Esophagus muscularis mucosa (tissue), 3 donors: Measurements from ENCODE around the gene LCN9.

ENCODE experiments used
- POLR2A ChIP-seq: fragments of 450-650 bp; IDR thresholded peaks from one replicate; pipeline ENCODE4 v1.6.1; 2017; ENCODE audit warnings: antibody characterized with exemption, moderate library complexity, mild to moderate bottlenecking, low read depth
- TF ChIP-seq, protein P1 (sequence below), 3 experiments: fragments of 200-600 bp in 2 of 3; fragments of 450-650 bp in 1 of 3; sonication (generic) in 2 of 3; IDR thresholded peaks; one replicate each; pipeline ENCODE4 v1.5.1; 2017 to 2019; ENCODE audit warnings: antibody characterized with exemption in 3 of 3, mild to moderate bottlenecking in 2 of 3, moderate library complexity in 1 of 3

DNA sequence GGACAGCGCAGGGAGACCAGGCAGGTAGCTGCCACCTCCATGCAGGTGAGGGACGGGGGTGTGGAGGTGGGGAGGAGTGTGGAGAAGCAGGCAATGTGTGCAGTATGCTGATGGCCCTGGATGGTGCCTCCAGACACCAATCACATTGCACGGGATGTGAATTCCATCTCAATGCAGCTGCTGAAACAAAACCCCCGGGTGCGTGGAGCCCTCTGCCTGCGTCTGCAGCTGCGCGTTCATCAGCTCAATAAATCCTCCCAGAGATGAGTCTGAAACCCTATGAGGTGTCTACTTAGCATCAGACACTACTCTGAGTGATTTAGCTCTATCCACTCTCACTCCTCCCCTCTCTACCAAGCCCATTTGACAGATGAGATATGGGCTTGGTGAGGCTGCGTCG lies 25.9 kb downstream of the LCN9 start:
- TF ChIP-seq, protein P1, sequence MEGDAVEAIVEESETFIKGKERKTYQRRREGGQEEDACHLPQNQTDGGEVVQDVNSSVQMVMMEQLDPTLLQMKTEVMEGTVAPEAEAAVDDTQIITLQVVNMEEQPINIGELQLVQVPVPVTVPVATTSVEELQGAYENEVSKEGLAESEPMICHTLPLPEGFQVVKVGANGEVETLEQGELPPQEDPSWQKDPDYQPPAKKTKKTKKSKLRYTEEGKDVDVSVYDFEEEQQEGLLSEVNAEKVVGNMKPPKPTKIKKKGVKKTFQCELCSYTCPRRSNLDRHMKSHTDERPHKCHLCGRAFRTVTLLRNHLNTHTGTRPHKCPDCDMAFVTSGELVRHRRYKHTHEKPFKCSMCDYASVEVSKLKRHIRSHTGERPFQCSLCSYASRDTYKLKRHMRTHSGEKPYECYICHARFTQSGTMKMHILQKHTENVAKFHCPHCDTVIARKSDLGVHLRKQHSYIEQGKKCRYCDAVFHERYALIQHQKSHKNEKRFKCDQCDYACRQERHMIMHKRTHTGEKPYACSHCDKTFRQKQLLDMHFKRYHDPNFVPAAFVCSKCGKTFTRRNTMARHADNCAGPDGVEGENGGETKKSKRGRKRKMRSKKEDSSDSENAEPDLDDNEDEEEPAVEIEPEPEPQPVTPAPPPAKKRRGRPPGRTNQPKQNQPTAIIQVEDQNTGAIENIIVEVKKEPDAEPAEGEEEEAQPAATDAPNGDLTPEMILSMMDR (IDR thresholded peaks at IDR 0.05), result no peak
- TF ChIP-seq POLR2A, result no peak
